Measurements from ENCODE around the gene PPP1R12B.
"Not testable (repeated sequence)": the region's sequence is repeated elsewhere in the genome, so short reads cannot be mapped to it uniquely, and the experiment has no call there.

GRCh38 chr1:202375175-202375574, 26.7 kb downstream of the PPP1R12B start:
- TF ChIP-seq CTCF, POLR2A, POLR2AphosphoS5 (IDR thresholded peaks at IDR 0.05): not testable (repeated sequence)

Data from gastroesophageal sphincter (tissue), 3 donors.